Right lobe of liver (tissue), 4 donors: ENCODE data around the gene KCNJ6.

Source experiments
- CTCF ChIP-seq, 4 donors: fragments of 200-600 bp in 3 of 4; fragments of 450-650 bp in 1 of 4; IDR thresholded peaks; one replicate each; pipeline versions ENCODE4 v1.5.1 to v1.8.0; 2016 to 2022; ENCODE audit warnings: antibody characterized with exemption in 4 of 4, mild to moderate bottlenecking in 2 of 4
- POLR2A ChIP-seq: fragments of 450-650 bp; IDR thresholded peaks from one replicate; pipeline ENCODE4 v1.6.1; 2017; ENCODE audit warnings: antibody characterized with exemption, mild to moderate bottlenecking
- donor health status: DM: no; HTN: no; CAD: no.
- donor health status: DM: no; HTN: no; CAD: no.
- donor health status: DM: no; HTN: yes; CAD: no.

- TF ChIP-seq CTCF (IDR thresholded peaks at IDR 0.05): no peak
- TF ChIP-seq POLR2A: no peak
These were observed 60.3 kb downstream of the KCNJ6 start for GRCh38 chr21:37855647-37856625.
